Hepatocyte (in vitro differentiated cells): Measurements from ENCODE around the gene NECAB2.

Experiments
- EZH2 ChIP-seq: fragments of 200-600 bp; sonication (generic); IDR thresholded peaks from 2 replicates; pipeline ENCODE4 v1.6.1; 2016; ENCODE audit warnings: antibody characterized with exemption, mild to moderate bottlenecking, borderline replicate concordance
- EZH2phosphoT487 ChIP-seq: fragments of 200-600 bp; sonication (generic); IDR thresholded peaks from one replicate; pipeline ENCODE4 v1.6.1; 2018; ENCODE audit warnings: antibody characterized with exemption, mild to moderate bottlenecking, low read depth, moderate library complexity; ENCODE audit not compliant: unreplicated experiment, severe bottlenecking
- TF ChIP-seq, protein P1 (sequence below): fragments of 200-600 bp; sonication (generic); IDR thresholded peaks from 2 replicates; pipeline ENCODE4 v1.5.1; 2016; ENCODE audit warnings: antibody characterized with exemption, mild to moderate bottlenecking; ENCODE audit not compliant: poor library complexity

GRCh38 chr16:84031556-84031955, 63.5 kb downstream of the NECAB2 start:
- no peak for TF ChIP-seq EZH2phosphoT487
- TF ChIP-seq EZH2 = no peak
- TF ChIP-seq, protein P1, sequence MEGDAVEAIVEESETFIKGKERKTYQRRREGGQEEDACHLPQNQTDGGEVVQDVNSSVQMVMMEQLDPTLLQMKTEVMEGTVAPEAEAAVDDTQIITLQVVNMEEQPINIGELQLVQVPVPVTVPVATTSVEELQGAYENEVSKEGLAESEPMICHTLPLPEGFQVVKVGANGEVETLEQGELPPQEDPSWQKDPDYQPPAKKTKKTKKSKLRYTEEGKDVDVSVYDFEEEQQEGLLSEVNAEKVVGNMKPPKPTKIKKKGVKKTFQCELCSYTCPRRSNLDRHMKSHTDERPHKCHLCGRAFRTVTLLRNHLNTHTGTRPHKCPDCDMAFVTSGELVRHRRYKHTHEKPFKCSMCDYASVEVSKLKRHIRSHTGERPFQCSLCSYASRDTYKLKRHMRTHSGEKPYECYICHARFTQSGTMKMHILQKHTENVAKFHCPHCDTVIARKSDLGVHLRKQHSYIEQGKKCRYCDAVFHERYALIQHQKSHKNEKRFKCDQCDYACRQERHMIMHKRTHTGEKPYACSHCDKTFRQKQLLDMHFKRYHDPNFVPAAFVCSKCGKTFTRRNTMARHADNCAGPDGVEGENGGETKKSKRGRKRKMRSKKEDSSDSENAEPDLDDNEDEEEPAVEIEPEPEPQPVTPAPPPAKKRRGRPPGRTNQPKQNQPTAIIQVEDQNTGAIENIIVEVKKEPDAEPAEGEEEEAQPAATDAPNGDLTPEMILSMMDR = no peak
